Measurements from ENCODE around the gene EGFR. TPM values are rescaled to one million over a fixed set of nuclear protein-coding genes. Genes with fewer than 3 reads are reported as not detected.

Gene EGFR
- total and polyA plus RNA-seq, 7 donors: 3.6 to 39.7 (median 14.1) TPM

DNA sequence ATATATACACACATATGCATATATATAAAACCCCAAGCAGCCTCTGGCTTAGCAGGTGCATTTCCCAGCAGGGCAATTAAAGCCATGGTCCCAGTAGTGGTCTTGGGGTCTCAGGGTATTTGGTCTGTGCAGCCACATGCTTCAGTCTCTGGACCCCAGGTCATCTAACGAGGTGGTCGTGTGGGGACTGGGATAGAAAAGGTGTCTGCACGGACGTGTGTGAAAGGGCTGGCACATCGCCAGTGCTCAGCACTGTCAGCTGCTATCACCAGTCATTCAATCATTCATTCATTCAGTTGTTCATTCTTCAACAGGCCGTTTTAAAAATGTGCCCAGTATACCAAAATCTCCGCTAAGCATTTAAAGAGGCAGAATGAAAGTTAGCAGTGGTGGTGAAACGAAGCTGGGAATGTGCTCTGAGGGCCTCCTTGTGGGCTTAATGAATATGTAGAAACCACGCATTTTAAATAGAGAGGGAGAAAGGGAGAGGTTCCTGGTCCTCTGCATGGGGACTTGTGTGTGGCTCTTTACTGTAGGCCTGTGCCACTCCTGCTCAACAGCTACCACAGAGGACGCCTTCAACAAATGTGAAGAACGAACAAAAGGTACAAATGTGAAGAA is 170.4 kb downstream of the EGFR start:
- 70 to 85% (median 71%) methylated on average over 11 of the region's 11 CpGs for WGBS, 3 donors
- Histone ChIP-seq H3K9me3 (no peaks in the 10 kb centered on the region), H3K36me3 (ENCODE audit: insufficient read depth in 1 of 2, low read depth in 1 of 2) (peaks cover 0 to 27% of the 10 kb centered on the region in 2 donors), H3K4me1 (peaks cover 32% of the 10 kb centered on the region), H3K4me3 (no peak overlapping the region), H3K27ac (peak overlapping the region; percentile 21), H3K27me3 (ENCODE audit: insufficient read depth in 3 of 3, low read length in 2 of 3) (no peaks in the 10 kb centered on the region)
- intact Hi-C loops (cut with DNase I): no loop called here
- TF ChIP-seq, protein P1, sequence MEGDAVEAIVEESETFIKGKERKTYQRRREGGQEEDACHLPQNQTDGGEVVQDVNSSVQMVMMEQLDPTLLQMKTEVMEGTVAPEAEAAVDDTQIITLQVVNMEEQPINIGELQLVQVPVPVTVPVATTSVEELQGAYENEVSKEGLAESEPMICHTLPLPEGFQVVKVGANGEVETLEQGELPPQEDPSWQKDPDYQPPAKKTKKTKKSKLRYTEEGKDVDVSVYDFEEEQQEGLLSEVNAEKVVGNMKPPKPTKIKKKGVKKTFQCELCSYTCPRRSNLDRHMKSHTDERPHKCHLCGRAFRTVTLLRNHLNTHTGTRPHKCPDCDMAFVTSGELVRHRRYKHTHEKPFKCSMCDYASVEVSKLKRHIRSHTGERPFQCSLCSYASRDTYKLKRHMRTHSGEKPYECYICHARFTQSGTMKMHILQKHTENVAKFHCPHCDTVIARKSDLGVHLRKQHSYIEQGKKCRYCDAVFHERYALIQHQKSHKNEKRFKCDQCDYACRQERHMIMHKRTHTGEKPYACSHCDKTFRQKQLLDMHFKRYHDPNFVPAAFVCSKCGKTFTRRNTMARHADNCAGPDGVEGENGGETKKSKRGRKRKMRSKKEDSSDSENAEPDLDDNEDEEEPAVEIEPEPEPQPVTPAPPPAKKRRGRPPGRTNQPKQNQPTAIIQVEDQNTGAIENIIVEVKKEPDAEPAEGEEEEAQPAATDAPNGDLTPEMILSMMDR (IDR thresholded peaks at IDR 0.05): no peak
- DNase-seq: no peak
- ATAC-seq: no peak

DNA sequence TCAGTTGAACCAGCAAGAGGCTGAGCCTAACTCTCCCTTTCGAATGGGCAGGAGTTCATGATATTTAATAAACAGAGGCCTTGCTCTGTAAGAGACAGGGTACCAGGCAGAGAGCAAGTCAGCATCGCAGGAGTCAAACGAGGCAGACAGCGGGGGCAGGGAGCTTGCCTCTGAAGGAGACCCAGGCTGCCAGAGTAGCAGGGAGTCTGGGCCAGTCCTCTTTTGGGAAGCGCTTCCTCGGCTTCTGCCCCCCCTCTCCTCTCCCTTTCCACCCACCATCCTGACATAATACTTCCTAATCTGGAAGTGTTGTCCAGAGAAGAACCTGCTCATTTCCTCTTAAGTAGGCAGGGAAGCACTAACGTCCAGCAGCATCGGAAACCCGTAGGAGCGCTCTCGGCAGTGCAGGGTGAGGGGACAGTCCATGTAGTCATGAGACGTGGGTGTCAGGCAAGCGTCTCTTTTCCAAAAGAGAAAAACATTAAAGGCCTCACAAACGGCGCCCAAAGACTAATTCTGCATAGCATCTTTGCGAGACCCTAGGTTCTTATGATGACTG is 171.1 kb downstream of the EGFR start:
- Histone ChIP-seq H3K4me3 (no peak overlapping the region), H3K9me3 (no peaks in the 10 kb centered on the region), H3K27ac (peak overlapping the region; percentile 21), H3K36me3 (ENCODE audit: insufficient read depth in 1 of 2, low read depth in 1 of 2) (peaks cover 0 to 31% of the 10 kb centered on the region in 2 donors), H3K4me1 (peaks cover 27% of the 10 kb centered on the region), H3K27me3 (ENCODE audit: insufficient read depth in 3 of 3, low read length in 2 of 3) (no peaks in the 10 kb centered on the region)
- intact Hi-C loops (cut with DNase I): loop anchor here in 1 of 2 donors (5.0 kb wide), 1 partner anchor 62 kb away; no protein-coding TSS in a partner anchor
- no peak for DNase-seq
- ATAC-seq: no peak
- TF ChIP-seq, protein P1 (IDR thresholded peaks at IDR 0.05): no peak
- 68 to 78% (median 71%) methylated on average over 16 of the region's 16 CpGs for WGBS, 3 donors

DNA sequence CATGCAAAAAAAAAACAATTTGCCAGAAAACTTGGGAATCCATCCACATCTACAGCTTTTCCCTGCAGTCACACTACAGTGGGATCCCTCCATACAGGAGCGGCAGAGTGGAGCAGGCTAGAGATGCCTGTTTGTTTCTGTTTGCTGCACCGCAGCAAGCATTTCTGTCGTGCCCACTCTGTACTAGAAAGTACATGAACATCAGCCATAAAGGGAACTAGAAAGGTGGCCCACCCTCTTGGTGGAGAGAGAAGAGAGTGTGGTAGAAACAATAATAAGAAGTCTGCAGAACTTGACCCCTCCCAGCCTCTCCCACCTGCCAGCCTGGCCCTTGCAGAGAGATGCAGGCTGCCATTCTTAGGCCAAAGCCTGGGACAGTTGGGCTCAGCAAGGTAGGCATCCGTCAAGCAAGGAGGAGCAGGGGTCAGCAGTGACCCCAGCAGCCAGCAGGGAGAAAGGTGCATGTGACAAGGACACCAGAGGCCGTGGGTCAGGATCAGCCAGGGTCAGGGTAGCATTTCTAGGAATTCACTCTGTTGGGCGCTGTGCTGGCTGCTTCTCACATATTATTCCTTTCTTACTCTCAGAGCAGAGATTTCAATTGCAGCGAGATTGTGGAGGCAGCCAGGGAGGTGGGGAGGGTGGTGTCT is 171.8 kb downstream of the EGFR start:
- Histone ChIP-seq H3K9me3 (no peaks in the 10 kb centered on the region), H3K36me3 (ENCODE audit: insufficient read depth in 1 of 2, low read depth in 1 of 2) (peaks cover 0 to 31% of the 10 kb centered on the region in 2 donors), H3K27ac (no peak overlapping the region), H3K27me3 (ENCODE audit: insufficient read depth in 3 of 3, low read length in 2 of 3) (no peaks in the 10 kb centered on the region), H3K4me3 (no peak overlapping the region), H3K4me1 (peaks cover 27% of the 10 kb centered on the region)
- ATAC-seq (no peak), DNase-seq (no peak)
- TF ChIP-seq, protein P1 (IDR thresholded peaks at IDR 0.05): no peak
- intact Hi-C loops (cut with DNase I): loop anchor here in 1 of 2 donors (5.0 kb wide), 1 partner anchor 62 kb away; no protein-coding TSS in a partner anchor
- WGBS, 3 donors: 87 to 94% (median 90%) methylated on average over 7 of the region's 7 CpGs

DNA sequence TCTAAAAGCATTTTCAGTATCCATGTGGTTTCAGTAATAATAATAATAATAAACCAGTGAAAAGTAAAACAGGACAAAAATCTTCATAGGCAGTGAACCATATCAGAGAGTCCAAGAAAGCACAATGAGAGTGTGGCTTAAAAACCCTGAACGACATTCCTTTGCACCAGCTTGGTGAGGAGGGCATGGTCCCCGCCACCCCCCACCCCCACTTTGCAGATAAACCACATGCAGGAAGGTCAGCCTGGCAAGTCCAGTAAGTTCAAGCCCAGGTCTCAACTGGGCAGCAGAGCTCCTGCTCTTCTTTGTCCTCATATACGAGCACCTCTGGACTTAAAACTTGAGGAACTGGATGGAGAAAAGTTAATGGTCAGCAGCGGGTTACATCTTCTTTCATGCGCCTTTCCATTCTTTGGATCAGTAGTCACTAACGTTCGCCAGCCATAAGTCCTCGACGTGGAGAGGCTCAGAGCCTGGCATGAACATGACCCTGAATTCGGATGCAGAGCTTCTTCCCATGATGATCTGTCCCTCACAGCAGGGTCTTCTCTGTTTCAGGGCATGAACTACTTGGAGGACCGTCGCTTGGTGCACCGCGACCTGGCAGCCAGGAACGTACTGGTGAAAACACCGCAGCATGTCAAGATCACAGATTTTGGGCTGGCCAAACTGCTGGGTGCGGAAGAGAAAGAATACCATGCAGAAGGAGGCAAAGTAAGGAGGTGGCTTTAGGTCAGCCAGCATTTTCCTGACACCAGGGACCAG is 172.5 kb downstream of the EGFR start:
- DNase-seq (no peak), ATAC-seq (no peak)
- 65 to 88% (median 81%) methylated on average over 17 of the region's 17 CpGs for WGBS, 3 donors
- Histone ChIP-seq H3K4me3 (no peak overlapping the region), H3K9me3 (no peaks in the 10 kb centered on the region), H3K27ac (no peak overlapping the region), H3K36me3 (ENCODE audit: insufficient read depth in 1 of 2, low read depth in 1 of 2) (peaks cover 0 to 31% of the 10 kb centered on the region in 2 donors), H3K27me3 (ENCODE audit: insufficient read depth in 3 of 3, low read length in 2 of 3) (no peaks in the 10 kb centered on the region), H3K4me1 (peaks cover 20% of the 10 kb centered on the region)
- intact Hi-C loops (cut with DNase I): loop anchor here in 1 of 2 donors (5.0 kb wide), 1 partner anchor 61 kb away; no protein-coding TSS in a partner anchor
- TF ChIP-seq, protein P1 (IDR thresholded peaks at IDR 0.05): no peak
